ENCODE data around the gene RIMS4. TPM values are rescaled to one million over a fixed set of nuclear protein-coding genes. Genes with fewer than 3 reads are reported as not detected.

The RIMS4 gene
- total and polyA plus RNA-seq, 2 donors = 0.14 to 2.4 TPM

GRCh38 chr20:44817143-44817910, 7.0 kb upstream of the RIMS4 start:
- Histone ChIP-seq H3K4me1 (ENCODE audit: insufficient read depth) (no peaks in the 10 kb centered on the region), H3K4me3 (ENCODE audit: low read depth, low read length) (no peak overlapping the region), H3K36me3 (ENCODE audit: insufficient read depth) (no peaks in the 10 kb centered on the region), H3K27ac (ENCODE audit: low read depth) (no peak overlapping the region)
- WGBS = 81% methylated on average over 6 of the region's 6 CpGs
- no peak for DNase-seq (ENCODE audit: extremely low spot score)

- H3K27ac ChIP-seq (ENCODE audit: low read depth) = no peak overlapping the region
- no peaks in the 10 kb centered on the region for H3K36me3 ChIP-seq (ENCODE audit: insufficient read depth)
- WGBS = 86% methylated on average over 5 of the region's 5 CpGs
- H3K4me1 ChIP-seq (ENCODE audit: insufficient read depth) = no peaks in the 10 kb centered on the region
- no peak for DNase-seq (ENCODE audit: extremely low spot score)
- H3K4me3 ChIP-seq (ENCODE audit: low read depth, low read length) = no peak overlapping the region
Measured at GRCh38 chr20:44814937-44815336, 4.6 kb upstream of the RIMS4 start.

- WGBS = 80% methylated on average over 15 of the region's 15 CpGs
- Histone ChIP-seq H3K4me3 (ENCODE audit: low read depth, low read length) (no peak overlapping the region), H3K27ac (ENCODE audit: low read depth) (no peak overlapping the region), H3K36me3 (ENCODE audit: insufficient read depth) (no peaks in the 10 kb centered on the region), H3K4me1 (ENCODE audit: insufficient read depth) (no peaks in the 10 kb centered on the region)
- DNase-seq (ENCODE audit: extremely low spot score) = no peak
Measured at GRCh38 chr20:44811150-44811685, 872 bp upstream of the RIMS4 start.

- Histone ChIP-seq H3K4me1 (ENCODE audit: insufficient read depth) (no peaks in the 10 kb centered on the region), H3K27ac (ENCODE audit: low read depth) (no peak overlapping the region), H3K4me3 (ENCODE audit: low read depth, low read length) (peak overlapping the region; percentile 40), H3K36me3 (ENCODE audit: insufficient read depth) (no peaks in the 10 kb centered on the region)
- no peak for DNase-seq (ENCODE audit: extremely low spot score)
- under 1% methylated on average over 49 of the region's 49 CpGs for WGBS
Measured at GRCh38 chr20:44810061-44810390, 320 bp downstream of the RIMS4 start.

- WGBS = 8% methylated on average over 34 of the region's 34 CpGs
- H3K36me3 ChIP-seq (ENCODE audit: insufficient read depth) = no peaks in the 10 kb centered on the region
- no peak overlapping the region for H3K4me3 ChIP-seq (ENCODE audit: low read depth, low read length)
- no peak overlapping the region for H3K27ac ChIP-seq (ENCODE audit: low read depth)
- no peak for DNase-seq (ENCODE audit: extremely low spot score)
- no peaks in the 10 kb centered on the region for H3K4me1 ChIP-seq (ENCODE audit: insufficient read depth)
Measured at GRCh38 chr20:44809380-44810060, 826 bp downstream of the RIMS4 start.

GRCh38 chr20:44807684-44808056, 2.7 kb downstream of the RIMS4 start:
- no peak for DNase-seq (ENCODE audit: extremely low spot score)
- no peak overlapping the region for H3K4me3 ChIP-seq (ENCODE audit: low read depth, low read length)
- no peak overlapping the region for H3K27ac ChIP-seq (ENCODE audit: low read depth)
- no peaks in the 10 kb centered on the region for H3K4me1 ChIP-seq (ENCODE audit: insufficient read depth)
- H3K36me3 ChIP-seq (ENCODE audit: insufficient read depth) = no peaks in the 10 kb centered on the region
- WGBS = 80% methylated on average over 4 of the region's 4 CpGs

- 53% methylated on average over 7 of the region's 7 CpGs for WGBS
- no peak overlapping the region for H3K4me3 ChIP-seq (ENCODE audit: low read depth, low read length)
- DNase-seq (ENCODE audit: extremely low spot score) = no peak
- no peak overlapping the region for H3K27ac ChIP-seq (ENCODE audit: low read depth)
- H3K4me1 ChIP-seq (ENCODE audit: insufficient read depth) = no peaks in the 10 kb centered on the region
- no peaks in the 10 kb centered on the region for H3K36me3 ChIP-seq (ENCODE audit: insufficient read depth)
Measured at GRCh38 chr20:44807051-44807683, 3.2 kb downstream of the RIMS4 start.

- no peak overlapping the region for H3K27ac ChIP-seq (ENCODE audit: low read depth)
- WGBS = 6% methylated on average over 9 of the region's 9 CpGs
Measured at GRCh38 chr20:44805979-44806620, 4.2 kb downstream of the RIMS4 start.

GRCh38 chr20:44805335-44805978, 4.9 kb downstream of the RIMS4 start:
- H3K4me1 ChIP-seq (ENCODE audit: insufficient read depth) = no peaks in the 10 kb centered on the region
- peak; percentile 8 for DNase-seq (ENCODE audit: extremely low spot score)
- H3K27ac ChIP-seq (ENCODE audit: low read depth) = no peak overlapping the region
- no peak overlapping the region for H3K4me3 ChIP-seq (ENCODE audit: low read depth, low read length)
- H3K36me3 ChIP-seq (ENCODE audit: insufficient read depth) = no peaks in the 10 kb centered on the region
- WGBS = 47% methylated on average over 9 of the region's 9 CpGs

More at GRCh38 chr20:44805979-44806620, 4.2 kb downstream of the RIMS4 start:
- DNase-seq (ENCODE audit: extremely low spot score) = peak; percentile 78
- Histone ChIP-seq H3K36me3 (ENCODE audit: insufficient read depth) (no peaks in the 10 kb centered on the region), H3K4me1 (ENCODE audit: insufficient read depth) (no peaks in the 10 kb centered on the region), H3K4me3 (ENCODE audit: low read depth, low read length) (no peak overlapping the region)

GRCh38 chr20:44803383-44803941, 6.9 kb downstream of the RIMS4 start:
- WGBS = 21% methylated on average over 9 of the region's 9 CpGs
- H3K4me3 ChIP-seq (ENCODE audit: low read depth, low read length) = no peak overlapping the region
- H3K27ac ChIP-seq (ENCODE audit: low read depth) = no peak overlapping the region
- no peak for DNase-seq (ENCODE audit: extremely low spot score)
- H3K4me1 ChIP-seq (ENCODE audit: insufficient read depth) = no peaks in the 10 kb centered on the region
- no peaks in the 10 kb centered on the region for H3K36me3 ChIP-seq (ENCODE audit: insufficient read depth)

GRCh38 chr20:44802702-44803101, 7.6 kb downstream of the RIMS4 start:
- H3K4me3 ChIP-seq (ENCODE audit: low read depth, low read length) = no peak overlapping the region
- DNase-seq (ENCODE audit: extremely low spot score) = no peak
- H3K4me1 ChIP-seq (ENCODE audit: insufficient read depth) = no peaks in the 10 kb centered on the region
- H3K36me3 ChIP-seq (ENCODE audit: insufficient read depth) = no peaks in the 10 kb centered on the region
- H3K27ac ChIP-seq (ENCODE audit: low read depth) = no peak overlapping the region
- WGBS = 96% methylated on average over 4 of the region's 4 CpGs

GRCh38 chr20:44800391-44801046, 9.8 kb downstream of the RIMS4 start:
- no peak for DNase-seq (ENCODE audit: extremely low spot score)
- 71% methylated on average over 8 of the region's 8 CpGs for WGBS
- H3K4me1 ChIP-seq (ENCODE audit: insufficient read depth) = no peaks in the 10 kb centered on the region

More at GRCh38 chr20:44800391-44801046, 9.8 kb downstream of the RIMS4 start:
- Histone ChIP-seq H3K4me3 (ENCODE audit: low read depth, low read length) (no peak overlapping the region), H3K27ac (ENCODE audit: low read depth) (no peak overlapping the region), H3K36me3 (ENCODE audit: insufficient read depth) (no peaks in the 10 kb centered on the region)

Measured in urinary bladder (tissue), 4 donors.